Duodenal mucosa (tissue), 2 donors: ENCODE data around the gene DNAI4.
"Not testable (repeated sequence)": the region's sequence is repeated elsewhere in the genome, so short reads cannot be mapped to it uniquely, and the experiment has no call there.

Experiments
- H3K27ac ChIP-seq: one replicate; pipeline ENCODE4 v1.7.0; 2013; ENCODE audit warnings: low read depth, low read length
- H3K27me3 ChIP-seq, 2 donors: one replicate each; pipeline ENCODE4 v1.7.0; 2013; ENCODE audit warnings: low read length in 2 of 2, control low read depth in 1 of 2; ENCODE audit not compliant: insufficient read depth in 2 of 2, control insufficient read depth in 1 of 2
- H3K36me3 ChIP-seq, 2 donors: one replicate each; pipeline ENCODE4 v1.7.0; 2013; ENCODE audit warnings: low read length in 2 of 2, control low read depth in 1 of 2; ENCODE audit not compliant: insufficient read depth in 2 of 2, control insufficient read depth in 1 of 2
- H3K4me1 ChIP-seq, 2 donors: one replicate each; pipeline ENCODE4 v1.7.0; 2013; ENCODE audit warnings: low read length in 2 of 2, control low read depth in 1 of 2; ENCODE audit not compliant: insufficient read depth in 2 of 2, control insufficient read depth in 1 of 2
- H3K4me3 ChIP-seq, 2 donors: one replicate each; pipeline ENCODE4 v1.7.0; 2013; ENCODE audit warnings: low read length in 2 of 2, low read depth in 1 of 2
- H3K9ac ChIP-seq, 2 donors: one replicate each; pipeline ENCODE4 v1.7.0; 2013; ENCODE audit warnings: low read length in 2 of 2, low read depth in 1 of 2
- H3K9me3 ChIP-seq, 2 donors: one replicate each; pipeline ENCODE4 v1.7.0; 2013; ENCODE audit warnings: low read length in 2 of 2, control low read depth in 1 of 2; ENCODE audit not compliant: control insufficient read depth in 1 of 2

DNAI4 gene

DNA sequence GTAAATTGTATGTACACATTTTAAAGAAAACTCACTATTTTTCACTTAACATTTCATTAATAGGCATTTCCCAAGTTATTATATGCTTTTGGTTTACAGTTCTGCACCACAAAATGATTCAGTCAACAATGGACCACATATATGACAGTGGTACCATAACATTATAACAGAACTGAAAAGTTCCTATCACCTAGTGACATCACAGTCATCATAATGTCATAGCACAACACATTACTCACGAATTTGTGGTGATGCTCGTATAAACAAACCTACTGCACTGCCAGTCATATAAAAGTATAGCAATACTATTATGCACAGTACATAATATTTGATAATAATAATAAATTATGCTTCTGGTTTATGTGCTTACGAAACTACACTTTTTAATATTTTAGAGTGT lies 30.9 kb downstream of the DNAI4 start:
- no peaks in the 10 kb centered on the region for H3K4me1 ChIP-seq
- H3K4me3 ChIP-seq: no peak overlapping the region
- H3K36me3 ChIP-seq: no peaks in the 10 kb centered on the region
- no peak overlapping the region for H3K9ac ChIP-seq
- no peak overlapping the region for H3K27ac ChIP-seq
- H3K9me3 ChIP-seq: no peaks in the 10 kb centered on the region
- no peaks in the 10 kb centered on the region for H3K27me3 ChIP-seq

DNA sequence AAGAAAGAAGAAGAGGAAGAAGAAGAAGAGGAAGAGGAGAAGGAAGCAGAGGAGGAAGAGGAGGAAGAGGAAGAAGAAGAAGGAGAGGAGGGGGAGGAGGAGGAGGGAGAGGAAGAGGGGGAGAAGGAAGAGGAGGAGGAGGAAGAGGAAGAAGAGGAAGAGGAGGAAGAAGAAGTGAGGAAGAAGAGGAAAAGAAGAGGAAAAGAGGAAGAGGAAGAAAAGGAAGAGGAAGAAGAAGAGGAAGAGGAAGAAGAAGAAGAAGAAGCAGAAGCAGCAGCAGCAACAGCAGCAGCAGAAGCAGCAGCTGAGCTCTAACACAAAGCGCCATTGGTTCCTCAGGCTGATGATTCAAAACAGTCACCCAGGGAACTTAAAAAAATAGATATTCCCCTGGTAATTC lies 34.0 kb downstream of the DNAI4 start:
- Histone ChIP-seq H3K9me3 (no peaks in the 10 kb centered on the region), H3K27ac (no peak overlapping the region), H3K36me3 (no peaks in the 10 kb centered on the region), H3K27me3 (no peaks in the 10 kb centered on the region), H3K4me3 (no peak overlapping the region), H3K9ac (no peak overlapping the region), H3K4me1 (no peaks in the 10 kb centered on the region)

DNA sequence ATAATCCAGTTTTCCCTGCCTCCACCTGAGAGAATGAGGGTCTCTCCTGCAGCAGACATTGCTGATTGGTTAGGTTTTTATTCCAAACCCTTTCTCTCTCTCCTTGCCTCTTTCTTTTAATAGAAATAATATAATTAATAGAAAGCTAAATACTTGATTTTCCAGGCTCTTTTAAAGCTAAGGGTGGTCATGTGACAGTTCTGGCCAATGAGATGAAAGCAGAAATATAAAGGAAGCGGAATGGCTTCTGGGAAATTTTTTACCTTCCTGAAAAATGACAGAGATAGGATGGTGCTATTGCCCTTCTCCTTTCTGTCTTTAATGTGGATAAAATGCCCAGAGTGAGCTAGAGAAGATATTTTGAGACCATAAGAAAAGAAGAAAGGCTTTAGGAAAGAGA lies 35.6 kb downstream of the DNAI4 start:
- H3K9me3 ChIP-seq: no peaks in the 10 kb centered on the region
- no peak overlapping the region for H3K27ac ChIP-seq
- H3K36me3 ChIP-seq: no peaks in the 10 kb centered on the region
- no peaks in the 10 kb centered on the region for H3K27me3 ChIP-seq
- H3K4me1 ChIP-seq: no peaks in the 10 kb centered on the region
- no peak overlapping the region for H3K4me3 ChIP-seq
- H3K9ac ChIP-seq: no peak overlapping the region

DNA sequence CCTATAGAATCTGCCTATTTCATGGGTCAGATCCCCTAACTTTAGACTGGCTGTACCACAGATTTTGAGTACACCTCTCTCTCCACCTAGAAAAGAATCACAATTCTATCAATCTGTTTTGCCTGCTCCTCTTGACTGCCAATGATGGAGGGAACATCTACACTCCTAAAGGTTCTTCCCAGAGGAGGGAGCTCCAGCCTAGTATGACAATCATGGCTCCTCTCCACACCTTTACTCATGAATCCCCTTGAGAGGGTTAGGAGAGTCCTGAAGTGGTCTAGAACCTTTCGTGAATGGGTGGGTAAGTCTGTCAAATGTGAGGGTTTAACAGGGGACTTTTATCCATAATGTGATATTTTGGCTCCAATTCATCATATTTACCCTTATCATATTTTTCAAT lies 48.0 kb downstream of the DNAI4 start:
- Histone ChIP-seq H3K4me1 (no peaks in the 10 kb centered on the region), H3K9ac (no peak overlapping the region), H3K27me3 (no peaks in the 10 kb centered on the region)

DNA sequence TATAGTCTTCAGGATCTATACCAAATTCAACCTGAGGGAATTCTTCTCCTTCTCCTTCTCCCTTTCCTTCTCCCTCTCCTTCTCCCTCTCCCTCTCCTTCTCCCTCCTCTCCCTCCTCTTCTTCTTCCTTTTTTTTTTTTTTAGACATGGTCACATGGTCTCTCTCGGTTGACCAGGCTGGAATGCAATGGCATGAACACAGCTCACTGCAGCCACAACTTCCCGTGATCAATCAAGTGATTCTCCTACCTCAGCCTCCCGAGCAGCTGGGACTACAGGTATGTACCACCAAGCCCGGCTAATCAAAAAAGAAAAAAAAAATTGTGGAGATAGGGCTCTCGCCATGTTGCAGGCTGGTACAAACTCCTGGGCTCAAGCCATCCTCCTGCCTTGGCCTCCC lies 51.5 kb downstream of the DNAI4 start:
- Histone ChIP-seq H3K4me1 (no peaks in the 10 kb centered on the region), H3K9me3 (no peaks in the 10 kb centered on the region), H3K4me3 (no peak overlapping the region), H3K27me3 (no peaks in the 10 kb centered on the region), H3K9ac (no peak overlapping the region), H3K27ac (no peak overlapping the region), H3K36me3 (no peaks in the 10 kb centered on the region)

More for the DNA sequence above, 48.0 kb downstream of the DNAI4 start:
- H3K36me3 ChIP-seq: no peaks in the 10 kb centered on the region
- peaks cover 3 to 4% of the 10 kb centered on the region in 2 donors for H3K9me3 ChIP-seq
- H3K27ac ChIP-seq: no peak overlapping the region
- H3K4me3 ChIP-seq: no peak overlapping the region

DNA sequence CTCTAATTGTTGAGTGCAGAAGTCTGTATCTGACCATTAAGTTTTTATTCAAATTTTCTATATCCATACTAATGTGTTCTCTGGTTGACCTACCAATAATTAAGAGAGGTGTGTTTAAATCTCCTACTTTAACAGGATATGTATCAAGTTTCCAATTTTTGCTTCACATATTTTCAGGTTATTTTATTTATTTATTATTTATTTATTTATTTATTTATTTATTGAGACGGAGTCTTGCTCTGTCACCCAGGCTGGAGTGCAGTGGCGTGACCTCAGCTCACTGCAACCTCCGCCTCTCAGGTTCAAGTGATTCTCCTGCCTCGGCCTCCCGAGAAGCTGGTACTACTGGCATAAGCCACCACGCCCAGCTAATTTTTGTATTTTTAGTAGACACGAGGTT lies 52.6 kb downstream of the DNAI4 start:
- not testable (repeated sequence) for H3K9ac ChIP-seq, H3K4me3 ChIP-seq, H3K27me3 ChIP-seq, H3K4me1 ChIP-seq, H3K27ac ChIP-seq, H3K36me3 ChIP-seq, H3K9me3 ChIP-seq

DNA sequence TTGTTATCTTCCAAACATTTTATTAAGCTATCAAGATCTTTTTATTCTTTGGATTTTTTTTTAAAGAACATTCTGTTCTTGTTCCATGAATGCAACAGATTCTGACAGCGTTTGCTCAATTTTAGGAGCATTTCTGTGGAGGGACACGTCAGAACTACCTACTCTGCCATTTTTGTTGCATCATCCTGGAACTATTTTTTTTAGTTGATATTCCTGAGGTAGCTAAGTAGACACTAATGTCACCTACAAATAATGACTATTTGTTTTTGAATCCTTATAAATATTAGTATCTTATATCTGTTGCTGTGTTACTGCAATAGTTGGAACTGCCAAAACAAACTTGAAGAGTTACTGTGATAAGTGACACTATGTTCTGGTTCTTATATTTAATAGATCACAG lies 57.2 kb downstream of the DNAI4 start:
- no peak overlapping the region for H3K9ac ChIP-seq
- no peaks in the 10 kb centered on the region for H3K4me1 ChIP-seq
- H3K4me3 ChIP-seq: no peak overlapping the region
- H3K27me3 ChIP-seq: no peaks in the 10 kb centered on the region
- H3K9me3 ChIP-seq: no peaks in the 10 kb centered on the region
- H3K27ac ChIP-seq: no peak overlapping the region
- no peaks in the 10 kb centered on the region for H3K36me3 ChIP-seq

DNA sequence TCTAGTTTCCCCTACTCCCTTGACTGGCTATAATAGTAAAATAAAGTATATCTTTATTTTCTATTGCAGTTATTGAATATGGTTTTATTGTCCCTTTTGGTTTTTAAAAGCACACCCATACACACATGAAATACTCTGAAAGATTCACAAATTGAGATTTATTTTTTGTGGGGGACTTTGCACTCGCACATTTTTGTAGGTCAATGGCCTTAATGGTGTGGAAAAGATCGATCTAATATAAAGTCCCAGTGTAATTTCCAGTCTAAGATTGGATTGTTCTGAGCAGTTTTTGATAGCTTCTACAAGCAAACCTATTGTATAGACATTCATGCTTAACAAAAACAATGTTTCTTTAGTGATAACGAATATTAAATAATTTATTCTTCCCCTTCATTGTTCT lies 64.1 kb downstream of the DNAI4 start:
- Histone ChIP-seq H3K36me3 (no peaks in the 10 kb centered on the region), H3K4me1 (no peaks in the 10 kb centered on the region), H3K27me3 (no peaks in the 10 kb centered on the region), H3K4me3 (no peak overlapping the region), H3K9me3 (no peaks in the 10 kb centered on the region), H3K9ac (no peak overlapping the region), H3K27ac (no peak overlapping the region)

DNA sequence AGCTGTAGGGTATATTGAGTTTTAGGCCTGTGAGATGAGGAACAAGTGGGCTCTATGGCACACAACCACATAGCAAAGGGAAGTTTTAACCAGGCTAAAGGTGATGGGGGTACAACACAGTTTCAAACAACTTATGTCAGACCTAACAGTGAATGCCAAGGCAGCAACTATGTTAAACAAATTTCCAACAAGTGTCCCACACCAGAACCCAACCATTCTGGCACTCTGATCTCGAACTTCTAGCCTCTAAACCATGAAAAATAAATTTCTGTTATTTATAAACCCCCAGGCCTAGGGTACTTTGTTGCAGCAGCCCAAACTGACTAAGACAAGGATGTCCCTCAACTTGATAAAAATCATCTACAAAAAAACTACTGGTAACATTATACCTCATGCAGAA lies 71.3 kb downstream of the DNAI4 start:
- no peak overlapping the region for H3K27ac ChIP-seq
- no peaks in the 10 kb centered on the region for H3K9me3 ChIP-seq
- H3K4me1 ChIP-seq: no peaks in the 10 kb centered on the region
- H3K36me3 ChIP-seq: no peaks in the 10 kb centered on the region
- no peak overlapping the region for H3K4me3 ChIP-seq
- no peak overlapping the region for H3K9ac ChIP-seq
- H3K27me3 ChIP-seq: no peaks in the 10 kb centered on the region

DNA sequence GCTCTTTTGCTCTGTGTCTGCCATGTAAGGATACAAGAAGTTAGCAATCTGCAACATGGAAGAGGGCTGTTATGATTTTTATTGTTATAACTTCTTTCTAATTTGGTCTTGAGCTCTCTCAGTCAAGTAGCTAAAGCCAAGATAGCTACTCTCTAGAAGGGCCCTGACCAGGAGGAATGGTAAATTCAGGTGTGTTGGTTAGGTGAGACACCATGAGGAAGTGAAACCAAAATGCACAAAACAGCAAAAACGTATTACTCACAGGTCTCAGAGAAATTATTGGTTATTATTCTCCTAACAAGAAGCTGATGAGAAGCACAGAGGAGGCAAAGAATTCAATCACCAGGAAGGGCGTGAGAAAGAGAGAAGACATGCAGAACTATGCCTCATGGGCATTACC lies 71.8 kb downstream of the DNAI4 start:
- H3K9ac ChIP-seq: no peak overlapping the region
- H3K4me3 ChIP-seq: no peak overlapping the region
- H3K36me3 ChIP-seq: no peaks in the 10 kb centered on the region
- H3K27me3 ChIP-seq: no peaks in the 10 kb centered on the region
- no peaks in the 10 kb centered on the region for H3K4me1 ChIP-seq
- H3K27ac ChIP-seq: no peak overlapping the region
- no peaks in the 10 kb centered on the region for H3K9me3 ChIP-seq

DNA sequence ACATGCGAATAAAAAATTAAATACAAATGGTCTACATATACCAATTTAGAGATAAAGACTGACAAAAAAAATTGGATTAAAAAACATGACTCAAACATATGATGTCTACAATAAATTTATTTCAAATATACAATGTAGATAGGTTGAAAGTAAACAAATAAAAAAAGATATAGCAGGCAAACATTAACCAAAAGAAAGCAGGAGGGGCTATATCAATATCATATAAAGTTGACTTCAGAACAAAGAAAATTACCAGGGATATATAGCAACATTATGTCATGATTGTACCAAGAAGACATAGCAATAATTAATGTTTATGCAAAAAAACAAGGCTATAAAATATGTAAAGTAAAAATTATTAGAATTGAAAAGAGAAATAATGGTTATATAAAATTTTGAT lies 73.7 kb downstream of the DNAI4 start:
- Histone ChIP-seq H3K4me1 (no peaks in the 10 kb centered on the region), H3K27me3 (no peaks in the 10 kb centered on the region), H3K9me3 (no peaks in the 10 kb centered on the region), H3K4me3 (no peak overlapping the region), H3K9ac (no peak overlapping the region), H3K36me3 (no peaks in the 10 kb centered on the region), H3K27ac (no peak overlapping the region)
